RWPE1 (cell line): ENCODE results near the gene BRPF1.

Source experiments
- CTCF ChIA-PET: fragments of 350-600 bp; sonication (Branson Sonifier 250); formaldehyde crosslinking; extraction: SDS; loops from one replicate; lab custom pipeline; 2021; lab: Yijun Ruan, JAX
- POLR2A ChIA-PET: fragments of 400-600 bp; formaldehyde crosslinking; extraction: SDS; loops from one replicate; lab custom pipeline; 2020; ENCODE audit warnings: antibody characterized with exemption; ENCODE audit not compliant: low non-redundant PET; lab: Yijun Ruan, JAX
- DNase-seq: peaks from one replicate; pipeline ENCODE4 v3.0.0; 2012; ENCODE audit warnings: low spot score
- H3K27ac ChIP-seq: fragments of 450-650 bp; 2 replicates; pipeline ENCODE4 v1.5.1; 2017
- TF ChIP-seq, protein P1 (sequence below): fragments of 450-650 bp; conservative IDR thresholded peaks from 2 replicates; pipeline ENCODE4 v1.5.1; 2017; ENCODE audit warnings: low read depth, mild to moderate bottlenecking

BRPF1 gene

DNA sequence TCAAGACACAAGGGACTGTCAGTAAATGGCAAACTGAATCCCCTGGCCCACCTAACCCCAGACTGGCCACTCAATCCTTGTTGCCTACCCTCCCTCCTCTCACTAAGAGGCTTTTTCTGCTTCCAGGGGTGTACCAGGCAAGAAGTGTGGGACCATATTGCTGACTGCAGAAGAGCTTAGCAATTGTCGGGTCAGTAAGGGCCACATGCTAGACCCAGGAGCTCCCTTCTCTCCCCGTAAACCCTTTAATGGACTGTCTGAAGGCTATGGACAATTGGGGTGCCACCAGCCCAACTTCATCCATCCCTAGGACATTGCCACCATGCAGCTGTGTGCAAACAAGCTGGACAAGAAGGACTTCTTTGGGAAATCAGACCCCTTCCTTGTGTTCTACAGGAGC, 19.1 kb upstream of the BRPF1 start:
- TF ChIP-seq, protein P1, sequence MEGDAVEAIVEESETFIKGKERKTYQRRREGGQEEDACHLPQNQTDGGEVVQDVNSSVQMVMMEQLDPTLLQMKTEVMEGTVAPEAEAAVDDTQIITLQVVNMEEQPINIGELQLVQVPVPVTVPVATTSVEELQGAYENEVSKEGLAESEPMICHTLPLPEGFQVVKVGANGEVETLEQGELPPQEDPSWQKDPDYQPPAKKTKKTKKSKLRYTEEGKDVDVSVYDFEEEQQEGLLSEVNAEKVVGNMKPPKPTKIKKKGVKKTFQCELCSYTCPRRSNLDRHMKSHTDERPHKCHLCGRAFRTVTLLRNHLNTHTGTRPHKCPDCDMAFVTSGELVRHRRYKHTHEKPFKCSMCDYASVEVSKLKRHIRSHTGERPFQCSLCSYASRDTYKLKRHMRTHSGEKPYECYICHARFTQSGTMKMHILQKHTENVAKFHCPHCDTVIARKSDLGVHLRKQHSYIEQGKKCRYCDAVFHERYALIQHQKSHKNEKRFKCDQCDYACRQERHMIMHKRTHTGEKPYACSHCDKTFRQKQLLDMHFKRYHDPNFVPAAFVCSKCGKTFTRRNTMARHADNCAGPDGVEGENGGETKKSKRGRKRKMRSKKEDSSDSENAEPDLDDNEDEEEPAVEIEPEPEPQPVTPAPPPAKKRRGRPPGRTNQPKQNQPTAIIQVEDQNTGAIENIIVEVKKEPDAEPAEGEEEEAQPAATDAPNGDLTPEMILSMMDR, result no peak

DNA sequence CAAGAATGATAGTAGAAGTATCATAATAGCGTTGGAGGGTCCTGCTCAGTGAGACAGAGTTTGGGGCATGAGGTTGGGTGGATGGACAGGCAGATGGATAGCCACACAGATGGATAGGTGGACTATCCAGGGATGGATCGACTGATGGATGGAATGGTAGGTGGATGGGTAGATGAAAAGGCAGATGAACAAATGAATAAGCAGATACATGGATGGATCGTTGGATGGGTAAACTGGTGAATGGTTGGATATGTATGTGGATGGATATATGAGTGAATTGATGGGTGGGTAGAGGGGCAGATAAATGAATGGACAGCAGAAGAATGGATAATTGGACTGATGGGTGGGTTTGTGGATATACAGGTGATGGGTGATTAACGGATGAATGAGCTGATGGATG, 18.4 kb upstream of the BRPF1 start:
- DNase-seq, result no peak
- no peak overlapping the region for H3K27ac ChIP-seq
- TF ChIP-seq, protein P1, result no peak
- POLR2A ChIA-PET, result no interaction called here
- CTCF ChIA-PET, result interaction anchor here (0.6 kb wide), 1 partner anchor 214 kb away, joined by 4 read pairs; no protein-coding TSS in a partner anchor

More for the DNA sequence above, 19.1 kb upstream of the BRPF1 start:
- ChIA-PET POLR2A (no interaction called here), CTCF (interaction anchor here (0.6 kb wide), 2 partner anchors 10 to 215 kb away, joined by 3 to 4 read pairs; no protein-coding TSS in a partner anchor)
- H3K27ac ChIP-seq, result no peak overlapping the region
- DNase-seq, result no peak

DNA sequence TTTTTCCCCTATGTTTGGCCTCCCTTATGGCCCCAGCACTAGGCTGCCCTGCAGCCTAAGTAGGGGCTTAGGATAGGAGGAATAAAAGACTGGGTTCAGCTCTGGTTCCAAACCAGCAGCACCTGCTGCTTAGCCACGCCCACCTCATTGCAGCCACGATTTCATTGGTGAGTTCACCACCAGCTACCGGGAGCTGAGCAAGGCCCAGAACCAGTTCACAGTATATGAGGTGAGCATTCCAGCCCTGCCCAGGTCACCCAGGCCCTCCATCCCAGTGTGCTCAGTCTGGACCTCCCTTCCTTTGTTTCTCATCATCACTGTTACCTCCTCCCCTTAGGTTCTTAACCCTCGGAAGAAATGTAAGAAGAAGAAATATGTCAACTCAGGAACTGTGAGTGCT, 16.4 kb upstream of the BRPF1 start:
- DNase-seq, result no peak
- TF ChIP-seq, protein P1, result no peak
- CTCF ChIA-PET, result interaction anchor here (0.5 to 1.2 kb wide), 5 partner anchors 13 to 206 kb away, joined by 3 to 6 read pairs (median 3); partner anchors contain the start of gene CAMK1
- no peak overlapping the region for H3K27ac ChIP-seq
- POLR2A ChIA-PET, result no interaction called here

DNA sequence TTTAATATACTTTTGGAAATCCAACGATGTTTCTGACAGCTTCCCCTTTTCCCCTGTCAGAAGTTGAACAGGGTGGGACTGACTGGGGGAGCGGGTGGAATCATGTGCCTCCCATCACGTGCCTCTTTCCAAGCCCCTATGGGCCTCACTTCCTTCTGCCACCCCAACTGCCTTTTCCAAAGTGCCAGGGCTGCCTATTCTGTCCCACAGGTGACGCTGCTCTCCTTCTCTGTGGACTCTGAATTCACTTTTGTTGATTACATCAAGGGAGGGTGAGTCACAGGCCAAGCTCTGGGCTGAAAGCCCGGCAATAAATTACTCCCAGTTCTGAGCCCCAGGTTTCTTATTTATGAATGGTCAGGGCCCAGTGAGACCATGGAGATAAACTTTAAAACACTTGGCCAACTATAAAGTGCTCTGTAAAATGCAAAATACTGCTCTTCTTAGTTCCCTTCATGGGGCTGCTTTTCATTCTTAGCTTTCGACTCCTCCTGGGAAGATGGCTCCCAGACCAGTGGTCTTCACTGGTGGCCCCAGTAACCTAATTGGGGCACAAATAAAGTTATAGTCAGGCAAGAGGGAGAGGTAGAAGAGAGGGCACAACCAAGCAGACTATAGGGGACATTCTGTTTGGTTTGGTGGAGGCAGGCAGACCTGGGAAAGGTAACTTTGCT, 15.6 kb upstream of the BRPF1 start:
- ChIA-PET POLR2A (no interaction called here), CTCF (interaction anchor here (0.5 to 1.2 kb wide), 15 partner anchors 12 to 837 kb away, joined by 3 to 6 read pairs (median 3); partner anchors contain the start of gene CAMK1)
- no peak overlapping the region for H3K27ac ChIP-seq
- DNase-seq, result peak; percentile 80
- TF ChIP-seq, protein P1, result peak; percentile 91

DNA sequence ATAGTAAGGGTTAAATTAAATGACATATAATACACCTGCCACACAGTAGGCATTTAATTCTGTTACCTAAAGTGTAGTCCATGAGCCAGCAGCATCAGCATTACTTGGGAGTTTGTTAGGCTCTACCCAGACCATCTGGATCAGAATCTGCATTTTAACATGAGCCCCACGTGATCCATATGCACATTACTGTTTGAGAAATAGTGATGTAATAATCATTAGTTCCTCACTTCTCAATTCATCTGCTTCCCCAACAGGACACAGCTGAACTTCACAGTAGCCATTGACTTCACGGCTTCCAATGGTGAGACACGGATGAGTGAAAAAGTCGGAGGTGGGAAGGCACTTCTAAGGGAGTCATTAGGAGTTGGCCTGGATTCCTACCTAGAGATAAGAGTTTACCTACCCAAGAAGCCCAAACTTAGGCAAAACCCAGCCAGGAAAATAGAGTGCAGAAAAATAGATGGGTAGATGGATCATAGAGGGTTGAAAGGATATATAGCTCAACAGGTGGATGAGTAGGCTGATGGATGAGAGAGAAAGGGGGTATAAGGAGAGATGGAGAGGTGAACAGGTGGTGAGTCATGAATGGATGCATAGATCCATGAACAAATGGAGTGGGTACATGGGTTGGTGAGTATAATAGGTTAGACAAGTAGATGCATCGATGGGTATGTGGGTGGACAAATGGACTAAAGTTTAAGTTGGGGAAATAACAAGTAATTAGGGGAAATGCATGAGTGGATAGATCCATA, 14.6 kb upstream of the BRPF1 start:
- POLR2A ChIA-PET, result no interaction called here

DNA sequence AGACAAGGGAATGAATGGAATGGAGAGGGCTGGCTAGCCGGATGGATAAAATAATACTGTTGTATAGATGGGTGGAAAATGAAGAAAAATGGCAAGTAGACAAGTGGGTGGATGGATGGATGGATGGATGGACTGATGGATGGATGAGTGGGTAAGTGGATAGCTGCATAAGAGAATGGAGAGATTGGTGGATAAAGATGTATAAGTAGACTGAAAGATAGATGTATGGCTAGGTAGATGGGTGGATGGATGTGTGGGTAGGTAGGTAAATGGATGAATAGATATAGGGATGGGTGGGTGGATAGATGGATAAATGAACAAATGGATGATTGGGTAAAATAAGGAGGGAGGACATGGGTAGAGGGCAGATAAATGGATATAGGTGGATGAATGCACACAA, 14.0 kb upstream of the BRPF1 start:
- CTCF ChIA-PET, result no interaction called here
- H3K27ac ChIP-seq, result no peak overlapping the region
- POLR2A ChIA-PET, result no interaction called here
- no peak for DNase-seq
- TF ChIP-seq, protein P1, result no peak

More for the DNA sequence above, 14.6 kb upstream of the BRPF1 start:
- CTCF ChIA-PET, result no interaction called here
- TF ChIP-seq, protein P1, result no peak
- no peak for DNase-seq
- H3K27ac ChIP-seq, result no peak overlapping the region
